ENCODE data around the gene MLXIP. TPM values are rescaled to one million over a fixed set of nuclear protein-coding genes. Genes with fewer than 3 reads are reported as not detected.

Gene MLXIP
- total and polyA plus RNA-seq, 2 of the 4 experiments (the other 2 are of a cell fraction): 2.7 to 10.8 TPM

DNA sequence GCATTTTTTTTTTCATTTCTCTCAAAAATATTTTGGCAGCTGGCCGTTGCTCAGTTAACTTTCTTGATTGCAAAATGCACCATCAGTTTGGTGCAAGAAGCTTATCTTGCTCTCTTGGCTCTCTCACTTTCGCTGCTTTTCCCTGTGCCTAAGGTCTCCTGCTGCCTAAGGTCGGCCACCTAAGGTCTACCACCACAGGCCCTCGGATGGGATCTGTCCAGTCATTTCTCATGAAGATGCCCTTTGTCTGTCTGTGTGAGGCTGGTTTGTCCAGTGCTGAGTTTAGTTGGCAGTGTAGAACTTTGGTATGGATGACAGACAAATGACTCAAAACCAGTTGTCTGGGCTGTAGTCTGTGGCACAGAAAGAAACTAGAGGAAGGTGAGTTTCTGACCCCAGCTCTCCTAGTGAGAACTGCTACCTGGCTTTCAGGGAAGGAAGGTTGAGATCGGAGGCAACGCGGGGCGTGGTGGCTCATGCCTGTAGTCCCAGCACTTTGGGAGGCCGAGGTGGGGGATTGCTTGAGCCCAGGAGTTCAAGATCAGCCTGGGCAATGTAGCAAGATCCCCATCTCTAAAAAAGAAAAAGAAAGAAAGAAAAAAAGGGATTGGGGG, 2.6 kb downstream of the MLXIP start:
- peak overlapping the region; percentile 19 for H3K4me3 ChIP-seq (ENCODE audit: insufficient read depth, low read depth, low read length)
- intact Hi-C loops (cut with micrococcal nuclease): no loop called here
- H2BK120ac ChIP-seq (ENCODE audit: low read depth, low read length): peak overlapping the region; percentile 78
- no peaks in the 10 kb centered on the region for H3K9me3 ChIP-seq (ENCODE audit: control insufficient read depth, insufficient read depth, low read length)
- H4K91ac ChIP-seq (ENCODE audit: insufficient read depth, low read depth, low read length): peak overlapping the region; percentile 58
- H3K79me1 ChIP-seq (ENCODE audit: low read depth in 1 of 2, low read length in 2 of 2): peaks cover 17 to 61% of the 10 kb centered on the region in 2 experiments; a peak in 3 of 4 replicates
- H2AFZ ChIP-seq (replicated peaks; ENCODE audit: low read length, poor library complexity): peak overlapping the region; percentile 54
- DNase-seq: no peak
- WGBS, 2 experiments (ENCODE audit: extremely low coverage in 2 of 2, insufficient read length in 1 of 2): 71% methylated on average over 4 of the region's 9 CpGs; no CpG with 5 or more reads in 1 of the 2 experiments
- dilution Hi-C loops (cut with HindIII; ENCODE audit: low sequenced_read_pairs, unreplicated experiment): no loop called here
- peak overlapping the region; percentile 72 for H2BK20ac ChIP-seq (ENCODE audit: low read depth, low read length)
- H3K27me3 ChIP-seq (ENCODE audit: control insufficient read depth, insufficient read depth, low read length): no peaks in the 10 kb centered on the region
- peak overlapping the region; percentile 57; the same call in 1 of the 2 replicates for H3K9ac ChIP-seq (ENCODE audit: low read depth, low read length)
- peaks cover 48% of the 10 kb centered on the region for H4K20me1 ChIP-seq (ENCODE audit: insufficient read depth, low read length)
- ATAC-seq (ENCODE audit: low read depth): peak; percentile 1; the same call in 1 of the 2 replicates
- H4K8ac ChIP-seq (ENCODE audit: low read depth in 2 of 2, low read length in 2 of 2): peak overlapping the region; percentile 19 to 77
- peak overlapping the region; percentile 18 for H2AK9ac ChIP-seq (replicated peaks; ENCODE audit: low read depth, low read length, poor library complexity)
- H4K5ac ChIP-seq (ENCODE audit: low read depth, low read length): peak overlapping the region; percentile 28; the same call in 1 of the 2 replicates
- BruUV-seq (replicated peaks): no TSS peak
- peak overlapping the region; percentile 69 for H2BK5ac ChIP-seq (ENCODE audit: low read depth, low read length, poor library complexity, severe bottlenecking)
- H3K36me3 ChIP-seq (ENCODE audit: control insufficient read depth, insufficient read depth, low read length): peaks cover 19% of the 10 kb centered on the region
- peak overlapping the region; percentile 93 for H2AK5ac ChIP-seq (ENCODE audit: low read depth, low read length)
- 0 out of 2 replicates have a peak, but pooled peaks cover 13% of the 10 kb centered on the region for H3K9me1 ChIP-seq (ENCODE audit: insufficient read depth, low read length)
- peak overlapping the region; percentile 8; the same call in 1 of the 2 replicates for H3K56ac ChIP-seq (ENCODE audit: extremely low read depth, insufficient read depth, low read length)
- H2BK15ac ChIP-seq (ENCODE audit: low read depth, low read length): peak overlapping the region; percentile 39; the same call in 1 of the 3 replicates
- peak overlapping the region; percentile 71 for H3K4me2 ChIP-seq (ENCODE audit: low read depth, low read length)
- H3K27ac ChIP-seq (ENCODE audit: insufficient read depth, low read length): peak overlapping the region; percentile 98
- peak overlapping the region; percentile 71 for H3K4ac ChIP-seq (ENCODE audit: low read depth, low read length)
- in situ Hi-C loops (cut with MboI; ENCODE audit: low sequenced_read_pairs): no loop called here
- H3K18ac ChIP-seq (ENCODE audit: low read depth, low read length): peak overlapping the region; percentile 74
- H3K23ac ChIP-seq (ENCODE audit: low read depth, low read length): peak overlapping the region; percentile 77
- peak overlapping the region; percentile 76 for H3K14ac ChIP-seq (replicated peaks; ENCODE audit: low read depth, low read length)
- POLR2A ChIA-PET (ENCODE audit: unreplicated experiment): interaction anchor here (0.5 to 0.7 kb wide), 3 partner anchors 8 to 13 kb away, joined by 3 read pairs; no protein-coding TSS in a partner anchor
- CTCF ChIA-PET: interaction anchor here (0.5 to 1.7 kb wide), 5 partner anchors 9 to 42 kb away, joined by 3 to 7 read pairs (median 4); no protein-coding TSS in a partner anchor
- peaks cover 10% of the 10 kb centered on the region for H3K4me1 ChIP-seq (ENCODE audit: control insufficient read depth, insufficient read depth, low read length)
- TF ChIP-seq MAFK (IDR thresholded peaks at IDR 0.05; ENCODE audit: low read depth, low read length): 0 out of 2 replicates have a peak, but pooled peaks have one; percentile 7
- TF ChIP-seq CHD1 (IDR thresholded peaks at IDR 0.05; ENCODE audit: low read depth, low read length): no peak
- TF ChIP-seq RAD21 (IDR thresholded peaks at IDR 0.05; ENCODE audit: low read length): no peak
- no peak for TF ChIP-seq MAZ (IDR thresholded peaks at IDR 0.05; ENCODE audit: borderline replicate concordance, low read depth, low read length)
- TF ChIP-seq RFX5 (IDR thresholded peaks at IDR 0.05; ENCODE audit: low read depth, low read length): no peak
- TF ChIP-seq, protein P1, sequence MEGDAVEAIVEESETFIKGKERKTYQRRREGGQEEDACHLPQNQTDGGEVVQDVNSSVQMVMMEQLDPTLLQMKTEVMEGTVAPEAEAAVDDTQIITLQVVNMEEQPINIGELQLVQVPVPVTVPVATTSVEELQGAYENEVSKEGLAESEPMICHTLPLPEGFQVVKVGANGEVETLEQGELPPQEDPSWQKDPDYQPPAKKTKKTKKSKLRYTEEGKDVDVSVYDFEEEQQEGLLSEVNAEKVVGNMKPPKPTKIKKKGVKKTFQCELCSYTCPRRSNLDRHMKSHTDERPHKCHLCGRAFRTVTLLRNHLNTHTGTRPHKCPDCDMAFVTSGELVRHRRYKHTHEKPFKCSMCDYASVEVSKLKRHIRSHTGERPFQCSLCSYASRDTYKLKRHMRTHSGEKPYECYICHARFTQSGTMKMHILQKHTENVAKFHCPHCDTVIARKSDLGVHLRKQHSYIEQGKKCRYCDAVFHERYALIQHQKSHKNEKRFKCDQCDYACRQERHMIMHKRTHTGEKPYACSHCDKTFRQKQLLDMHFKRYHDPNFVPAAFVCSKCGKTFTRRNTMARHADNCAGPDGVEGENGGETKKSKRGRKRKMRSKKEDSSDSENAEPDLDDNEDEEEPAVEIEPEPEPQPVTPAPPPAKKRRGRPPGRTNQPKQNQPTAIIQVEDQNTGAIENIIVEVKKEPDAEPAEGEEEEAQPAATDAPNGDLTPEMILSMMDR (conservative IDR thresholded peaks at IDR 0.05; ENCODE audit: low read depth, low read length): no peak
- TF ChIP-seq, protein P2, sequence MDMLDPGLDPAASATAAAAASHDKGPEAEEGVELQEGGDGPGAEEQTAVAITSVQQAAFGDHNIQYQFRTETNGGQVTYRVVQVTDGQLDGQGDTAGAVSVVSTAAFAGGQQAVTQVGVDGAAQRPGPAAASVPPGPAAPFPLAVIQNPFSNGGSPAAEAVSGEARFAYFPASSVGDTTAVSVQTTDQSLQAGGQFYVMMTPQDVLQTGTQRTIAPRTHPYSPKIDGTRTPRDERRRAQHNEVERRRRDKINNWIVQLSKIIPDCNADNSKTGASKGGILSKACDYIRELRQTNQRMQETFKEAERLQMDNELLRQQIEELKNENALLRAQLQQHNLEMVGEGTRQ (IDR thresholded peaks at IDR 0.05; ENCODE audit: low read depth, low read length): no peak
- peak; percentile 18 for TF ChIP-seq RCOR1 (IDR thresholded peaks at IDR 0.05; ENCODE audit: insufficient replicate concordance, low read length)
- peak; percentile 80 for TF ChIP-seq CEBPB (IDR thresholded peaks at IDR 0.05; ENCODE audit: low read depth, low read length)
- no peak for TF ChIP-seq SMC3 (IDR thresholded peaks at IDR 0.05; ENCODE audit: low read depth, low read length)
- TF ChIP-seq, protein P3, sequence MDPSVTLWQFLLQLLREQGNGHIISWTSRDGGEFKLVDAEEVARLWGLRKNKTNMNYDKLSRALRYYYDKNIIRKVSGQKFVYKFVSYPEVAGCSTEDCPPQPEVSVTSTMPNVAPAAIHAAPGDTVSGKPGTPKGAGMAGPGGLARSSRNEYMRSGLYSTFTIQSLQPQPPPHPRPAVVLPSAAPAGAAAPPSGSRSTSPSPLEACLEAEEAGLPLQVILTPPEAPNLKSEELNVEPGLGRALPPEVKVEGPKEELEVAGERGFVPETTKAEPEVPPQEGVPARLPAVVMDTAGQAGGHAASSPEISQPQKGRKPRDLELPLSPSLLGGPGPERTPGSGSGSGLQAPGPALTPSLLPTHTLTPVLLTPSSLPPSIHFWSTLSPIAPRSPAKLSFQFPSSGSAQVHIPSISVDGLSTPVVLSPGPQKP (IDR thresholded peaks at IDR 0.05; ENCODE audit: borderline replicate concordance, low read depth, low read length): no peak
- TF ChIP-seq MXI1 (IDR thresholded peaks at IDR 0.05; ENCODE audit: borderline replicate concordance, low read depth, low read length): no peak
- no peak for TF ChIP-seq BHLHE40 (IDR thresholded peaks at IDR 0.05; ENCODE audit: low read depth, low read length)

Data from IMR-90 (cell line).